Measurements from ENCODE around the gene PRRC2C.

Gene PRRC2C

GRCh38 chr1:171641076-171641864 is 155.9 kb downstream of the PRRC2C start:
- DNase-seq: no peak

GRCh38 chr1:171642197-171642596 is 156.9 kb downstream of the PRRC2C start:
- DNase-seq: no peak
